GM15510 (cell line): Measurements from ENCODE around the gene FAXDC2.

Source experiments
- POLR2A ChIP-seq: IDR thresholded peaks from 3 replicates; pipeline ENCODE4 v1.6.1; 2011; ENCODE audit warnings: borderline replicate concordance; ENCODE audit not compliant: insufficient read length; ENCODE audit errors: extremely low read depth

Gene FAXDC2

GRCh38 chr5:154778534-154778933 lies 71.9 kb downstream of the FAXDC2 start:
- no peak for TF ChIP-seq POLR2A

- TF ChIP-seq POLR2A, result no peak
Measured at GRCh38 chr5:154776167-154776566, 74.2 kb downstream of the FAXDC2 start.

- TF ChIP-seq POLR2A, result no peak
Measured at GRCh38 chr5:154773326-154773725, 77.1 kb downstream of the FAXDC2 start.

GRCh38 chr5:154771383-154771901 lies 79.0 kb downstream of the FAXDC2 start:
- no peak for TF ChIP-seq POLR2A

DNA sequence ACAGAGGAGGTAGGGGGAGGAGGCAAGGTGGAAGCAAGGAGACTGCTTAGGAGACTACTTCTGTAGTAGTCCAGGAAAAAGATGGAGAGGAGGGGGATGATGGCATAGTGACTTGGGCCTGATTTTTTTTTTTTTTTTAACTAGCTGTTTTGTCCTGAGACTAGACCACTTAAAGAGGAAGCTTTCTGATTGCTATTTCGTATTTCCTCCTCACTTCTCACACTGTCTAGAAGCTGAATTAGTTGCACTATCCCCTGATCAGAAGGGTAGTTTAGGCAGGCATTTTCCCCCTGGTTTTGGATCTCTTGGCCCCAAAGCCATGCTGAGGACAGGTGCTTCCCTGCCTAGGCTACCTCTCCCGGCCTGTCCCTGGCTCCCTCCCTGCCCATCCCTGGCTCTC lies 80.3 kb downstream of the FAXDC2 start:
- TF ChIP-seq POLR2A, result no peak
